Prostate gland (tissue), 2 donors: ENCODE data around the gene SHCBP1L. TPM values are rescaled to one million over a fixed set of nuclear protein-coding genes. Genes with fewer than 3 reads are reported as not detected.

Source experiments
- DNase-seq: peaks from one replicate; pipeline ENCODE4 v3.0.0-alpha.2; 2019; ENCODE audit warnings: low spot score
- H3K27ac ChIP-seq, 2 donors: fragments of 200-600 bp; sonication (generic); 2 replicates each; pipeline ENCODE4 v1.5.1; 2017 to 2019
- H3K27me3 ChIP-seq: fragments of 200-600 bp; sonication (generic); replicated peaks from 2 replicates; pipeline ENCODE4 v1.5.1; 2019; ENCODE audit not compliant: insufficient read depth
- H3K36me3 ChIP-seq, 2 donors: fragments of 200-600 bp; sonication (generic); 1 replicate in 1 of 2; 2 replicates in 1 of 2; pipeline versions ENCODE4 v1.5.1 to v1.8.1; 2017 to 2019
- H3K4me1 ChIP-seq: fragments of 200-600 bp; sonication (generic); replicated peaks from 2 replicates; pipeline ENCODE4 v1.5.1; 2019
- H3K4me3 ChIP-seq, 2 donors: fragments of 200-600 bp; sonication (generic); 2 replicates each; pipeline ENCODE4 v1.5.1; 2017 to 2019
- H3K9me3 ChIP-seq: fragments of 200-600 bp; sonication (generic); 2 replicates; pipeline ENCODE4 v1.5.1; 2017
- CTCF ChIP-seq, 4 experiments: fragments of 200-600 bp in 2 of 4; fragments of 450-650 bp in 2 of 4; sonication (generic) in 2 of 4; IDR thresholded peaks; 1 replicate in 3 of 4; 2 replicates in 1 of 4; pipeline ENCODE4 v1.5.1; 2016 to 2019; ENCODE audit warnings: antibody characterized with exemption in 4 of 4, mild to moderate bottlenecking in 2 of 4, moderate library complexity in 2 of 4
- POLR2A ChIP-seq: fragments of 450-650 bp; IDR thresholded peaks from one replicate; pipeline ENCODE4 v1.6.1; 2016; ENCODE audit warnings: antibody characterized with exemption, mild to moderate bottlenecking
- POLR2AphosphoS5 ChIP-seq: sonication (generic); formaldehyde crosslinking; IDR thresholded peaks from one replicate; pipeline ENCODE4 v1.6.1; 2017; ENCODE audit warnings: antibody characterized with exemption
- WGBS: methylation state at CpG from one replicate; pipeline ENCODE4 v1.1.5; 2018; 5-methylcytosine and 5-hydroxymethylcytosine counted together
- intact Hi-C: fragments of 100-400 bp; cut with DNase I; formaldehyde crosslinking; loops from one replicate; pipeline ENCODE4 v1.14.2; 2022
- total RNA-seq, 2 donors: library from RNA; depleted of rRNA; stranded (reverse); fragments of >200 nt; gene quantifications; one replicate each; pipeline ENCODE4 v1.1.0, GENCODE V29; 2016

SHCBP1L gene
- total RNA-seq, 2 donors from 2014 or later = 23.9 TPM; not detected in 1

- WGBS = 65% methylated on average over 2 of the region's 2 CpGs
- no peaks in the 10 kb centered on the region for H3K4me1 ChIP-seq
- DNase-seq = no peak
- no peak overlapping the region for H3K4me3 ChIP-seq
- H3K27me3 ChIP-seq = no peaks in the 10 kb centered on the region
- intact Hi-C loops = no loop called here
- no peaks in the 10 kb centered on the region for H3K36me3 ChIP-seq
- TF ChIP-seq CTCF (IDR thresholded peaks at IDR 0.05) (no peak), POLR2A (no peak), POLR2AphosphoS5 (no peak)
- H3K9me3 ChIP-seq = no peaks in the 10 kb centered on the region
- no peak overlapping the region for H3K27ac ChIP-seq
Observed at GRCh38 chr1:182897696-182898095, 55.3 kb downstream of the SHCBP1L start.

GRCh38 chr1:182890927-182891610, 61.9 kb downstream of the SHCBP1L start:
- intact Hi-C loops = no loop called here
- H3K36me3 ChIP-seq = peaks cover 0 to 6% of the 10 kb centered on the region in 2 donors
- DNase-seq = no peak
- H3K4me1 ChIP-seq = no peaks in the 10 kb centered on the region
- no peaks in the 10 kb centered on the region for H3K27me3 ChIP-seq
- H3K27ac ChIP-seq = no peak overlapping the region
- no peak overlapping the region for H3K4me3 ChIP-seq
- no peaks in the 10 kb centered on the region for H3K9me3 ChIP-seq
- TF ChIP-seq POLR2AphosphoS5 (no peak), POLR2A (no peak), CTCF (IDR thresholded peaks at IDR 0.05) (no peak)
- 86% methylated on average over 9 of the region's 9 CpGs for WGBS

GRCh38 chr1:182889997-182890396, 63.0 kb downstream of the SHCBP1L start:
- TF ChIP-seq POLR2AphosphoS5 = no peak
- TF ChIP-seq POLR2A = no peak
- TF ChIP-seq CTCF (IDR thresholded peaks at IDR 0.05) = no peak
- Histone ChIP-seq H3K4me3 (no peak overlapping the region), H3K9me3 (no peaks in the 10 kb centered on the region), H3K36me3 (peaks cover 0 to 6% of the 10 kb centered on the region in 2 donors), H3K27ac (no peak overlapping the region), H3K27me3 (no peaks in the 10 kb centered on the region), H3K4me1 (no peaks in the 10 kb centered on the region)
- WGBS = 73% methylated on average over 6 of the region's 6 CpGs
- DNase-seq = no peak
- intact Hi-C loops = no loop called here

- peaks cover 4 to 14% of the 10 kb centered on the region in 2 donors for H3K36me3 ChIP-seq
- H3K4me1 ChIP-seq = no peaks in the 10 kb centered on the region
- 83% methylated on average over 7 of the region's 7 CpGs for WGBS
- no peaks in the 10 kb centered on the region for H3K9me3 ChIP-seq
- intact Hi-C loops = no loop called here
- H3K27ac ChIP-seq = no peak overlapping the region
- TF ChIP-seq POLR2AphosphoS5 (no peak), CTCF (IDR thresholded peaks at IDR 0.05) (no peak), POLR2A (no peak)
- no peak for DNase-seq
- H3K4me3 ChIP-seq = no peak overlapping the region
- H3K27me3 ChIP-seq = no peaks in the 10 kb centered on the region
Observed at GRCh38 chr1:182888736-182889531, 64.0 kb downstream of the SHCBP1L start.
